HG02798 (cell line): ENCODE measurements around the gene TRMU.
"Not testable (repeated sequence)": the region's sequence is repeated elsewhere in the genome, so short reads cannot be mapped to it uniquely, and the experiment has no call there.

ENCODE experiments used
- ATAC-seq: cut with Tn5 transposase; IDR thresholded peaks from one replicate; pipeline ENCODE4 v1.9.1; 2021; ENCODE audit warnings: mild to moderate bottlenecking; ENCODE audit not compliant: unreplicated experiment, poor library complexity

The TRMU gene

GRCh38 chr22:46297151-46297812 is 38.2 kb upstream of the TRMU start:
- peak; percentile 7 for ATAC-seq

DNA sequence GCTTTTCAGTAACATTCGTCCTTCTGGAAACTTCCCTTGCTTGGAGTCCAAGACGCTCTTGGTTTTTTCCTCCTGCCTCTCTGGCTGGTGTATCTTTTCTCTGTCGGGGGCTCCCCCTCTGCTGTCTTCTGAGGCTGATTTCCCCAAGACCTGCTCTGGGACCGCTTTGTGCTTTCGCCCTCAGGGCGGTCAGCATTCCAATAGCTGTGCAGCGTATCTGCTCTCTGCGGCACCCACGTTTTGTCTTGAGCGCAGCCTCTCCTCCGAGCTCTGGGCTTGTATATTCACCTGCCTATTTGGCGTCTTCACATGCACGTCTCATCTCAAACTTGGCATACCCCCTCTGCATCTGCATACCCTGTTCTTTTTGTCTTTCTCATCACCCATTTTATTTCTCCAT is 36.4 kb upstream of the TRMU start:
- no peak for ATAC-seq

DNA sequence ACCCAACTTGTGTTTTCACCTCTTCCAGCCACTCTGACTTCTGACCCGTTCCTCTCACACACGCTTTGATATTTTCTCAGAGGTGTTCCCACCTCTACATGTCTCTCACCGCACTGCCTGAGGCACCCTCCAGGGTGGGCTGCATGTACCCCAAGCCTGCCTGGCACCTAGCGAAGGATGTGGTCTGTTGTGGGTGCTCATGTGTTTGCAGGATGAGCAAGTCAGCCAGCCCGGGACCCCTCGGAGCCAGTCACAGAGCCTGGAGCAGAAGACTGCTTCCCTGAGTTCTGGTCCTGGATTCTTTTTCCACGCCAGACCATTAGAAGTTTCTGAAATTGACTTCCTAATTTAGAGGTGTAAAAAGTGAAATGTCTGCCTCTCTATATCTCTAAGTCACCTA is 35.0 kb upstream of the TRMU start:
- no peak for ATAC-seq

- ATAC-seq = no peak
These were observed 32.1 kb upstream of the TRMU start for GRCh38 chr22:46303347-46303965.

- ATAC-seq = no peak
These were observed 27.1 kb upstream of the TRMU start for GRCh38 chr22:46308283-46308988.

GRCh38 chr22:46309526-46310085 is 25.9 kb upstream of the TRMU start:
- no peak for ATAC-seq

DNA sequence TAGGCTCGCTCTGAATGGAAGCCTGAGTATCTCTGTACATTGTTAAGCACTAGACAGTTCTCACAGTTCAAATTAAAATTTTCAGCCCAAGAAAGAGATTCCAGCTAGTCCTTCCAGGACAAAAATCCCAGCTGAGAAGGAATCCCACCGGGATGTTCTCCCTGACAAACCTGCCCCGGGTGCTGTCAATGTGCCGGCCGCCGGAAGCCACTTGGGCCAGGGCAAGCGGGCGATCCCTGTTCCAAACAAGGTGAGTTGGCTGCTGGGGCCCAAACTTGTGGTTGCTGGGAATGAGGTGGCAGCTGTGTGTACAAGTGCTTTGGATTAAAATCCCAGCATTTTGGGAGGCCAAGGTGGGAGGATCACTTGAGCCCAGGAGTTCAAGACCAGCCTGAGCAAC is 23.5 kb upstream of the TRMU start:
- no peak for ATAC-seq

GRCh38 chr22:46312848-46313247 is 22.7 kb upstream of the TRMU start:
- not testable (repeated sequence) for ATAC-seq

GRCh38 chr22:46315976-46316375 is 19.5 kb upstream of the TRMU start:
- ATAC-seq = no peak

DNA sequence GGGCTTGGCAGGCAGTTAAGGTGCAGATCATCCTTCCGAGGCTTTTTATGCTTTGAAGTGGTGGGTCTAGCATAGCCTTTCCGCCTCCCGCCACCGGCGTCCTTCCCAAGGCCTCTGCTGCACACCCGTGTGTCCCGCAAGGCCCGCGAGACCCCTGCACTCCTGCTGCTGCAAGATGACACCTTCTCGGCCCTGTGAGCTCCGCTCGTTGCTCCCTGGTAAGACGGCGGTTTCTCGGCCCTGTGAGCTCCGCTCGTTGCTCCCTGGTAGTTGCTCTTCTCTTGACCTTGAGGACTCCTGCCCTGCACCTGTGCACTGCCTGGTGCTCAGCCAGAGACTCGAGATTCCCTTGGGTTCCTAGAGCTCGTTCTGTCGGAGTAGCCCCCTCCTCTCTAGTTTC is 17.9 kb upstream of the TRMU start:
- ATAC-seq = no peak

- no peak for ATAC-seq
These were observed 16.9 kb upstream of the TRMU start for GRCh38 chr22:46318576-46318975.

DNA sequence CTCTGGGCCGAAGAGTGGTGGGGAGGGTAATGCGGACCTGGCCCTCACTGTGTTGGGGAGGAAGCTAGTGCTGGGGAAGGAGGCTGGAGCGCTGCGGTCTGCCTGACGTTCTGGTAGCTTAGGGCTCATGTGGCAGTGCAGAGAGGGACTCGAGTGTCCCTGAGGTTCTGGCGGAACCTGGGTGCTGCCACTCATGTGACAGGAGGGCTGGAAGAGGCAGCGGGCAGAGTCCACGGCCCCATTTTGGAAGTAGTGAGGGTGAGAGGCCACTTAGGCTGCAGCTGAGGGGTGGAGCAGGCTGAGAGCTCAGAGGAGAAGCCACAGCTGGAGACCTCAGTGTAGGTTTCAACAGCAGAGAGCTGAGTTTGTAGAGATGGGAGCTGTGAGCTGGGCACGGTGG is 16.2 kb upstream of the TRMU start:
- ATAC-seq = no peak

DNA sequence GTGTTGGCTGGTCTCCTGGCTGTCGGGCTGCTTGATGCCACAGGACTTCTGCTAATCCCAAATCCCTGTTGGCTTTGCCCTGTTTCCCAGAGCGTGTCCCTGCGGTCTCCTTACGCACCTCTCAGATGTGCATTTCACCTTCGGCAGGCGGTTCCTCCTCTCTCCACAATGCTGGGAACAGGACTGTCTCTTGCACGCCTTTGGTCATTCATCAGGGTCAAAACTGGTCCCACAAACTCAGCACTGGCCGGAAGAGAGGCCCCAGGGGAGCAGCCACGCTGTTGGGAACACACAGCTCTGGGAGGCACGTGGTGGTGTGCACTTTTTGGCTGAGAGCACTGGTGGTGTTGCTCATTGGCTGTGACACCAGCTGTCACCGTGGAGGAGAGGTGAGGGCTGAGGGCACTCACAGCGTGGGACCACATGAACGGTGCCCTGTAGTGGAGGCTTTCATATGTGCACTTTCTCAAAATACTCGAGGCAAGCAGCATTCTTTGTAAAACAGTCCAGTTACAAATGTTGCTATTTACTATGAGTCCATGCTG is 15.3 kb upstream of the TRMU start:
- ATAC-seq = no peak

- ATAC-seq = no peak
These were observed 14.7 kb upstream of the TRMU start for GRCh38 chr22:46320716-46321386.

DNA sequence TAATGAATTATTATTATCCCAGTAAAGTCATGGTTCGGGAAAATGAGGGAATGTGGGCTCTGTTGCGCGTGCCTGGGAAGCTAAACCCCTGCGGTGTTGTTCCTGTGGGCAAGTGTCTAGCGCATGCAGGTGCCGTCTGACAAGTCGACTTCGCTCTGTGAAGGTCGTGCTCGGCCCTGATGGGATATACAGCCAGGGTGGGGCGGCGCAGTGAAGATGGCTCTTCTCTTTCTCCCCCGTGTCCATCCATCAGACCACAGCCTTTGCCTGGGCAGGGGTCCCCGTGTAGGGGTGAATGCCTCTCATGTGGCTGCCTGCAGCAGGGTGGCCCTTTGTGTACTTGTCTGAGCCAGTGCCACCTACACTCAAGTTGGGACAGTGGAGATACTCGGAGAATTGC is 12.8 kb upstream of the TRMU start:
- no peak for ATAC-seq

GRCh38 chr22:46323162-46323561 is 12.4 kb upstream of the TRMU start:
- ATAC-seq = no peak

DNA sequence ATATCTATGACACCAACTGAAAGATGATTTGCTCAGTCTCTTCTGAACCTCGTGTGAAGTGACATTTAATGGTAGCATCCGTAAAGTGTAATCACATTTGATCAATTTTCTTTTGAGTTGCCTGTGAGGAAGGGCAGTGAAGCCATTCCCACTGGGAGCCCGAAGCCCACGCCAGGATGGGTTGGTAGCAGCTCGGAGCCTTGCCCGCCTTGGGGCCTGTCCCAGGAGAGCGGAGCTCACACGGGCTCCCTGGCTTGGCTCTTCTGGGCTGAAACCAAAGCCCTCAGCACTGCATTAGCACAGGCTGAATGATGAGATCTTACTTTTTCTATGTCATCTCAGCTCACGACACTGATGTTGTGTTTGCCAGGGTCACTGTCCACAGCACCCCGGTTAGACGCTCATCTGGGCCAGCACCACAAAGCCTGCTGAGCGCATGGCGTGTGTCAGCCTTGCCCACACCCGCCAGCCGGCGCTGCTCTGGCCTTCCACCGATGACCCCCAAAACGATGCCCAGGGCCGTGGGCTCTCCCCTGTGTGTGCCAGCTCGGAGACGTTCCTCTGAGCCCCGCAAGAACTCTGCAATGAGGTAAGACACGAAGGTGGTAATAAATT is 9.3 kb upstream of the TRMU start:
- ATAC-seq = no peak

- ATAC-seq = no peak
These were observed 7.6 kb upstream of the TRMU start for GRCh38 chr22:46327691-46328465.

GRCh38 chr22:46328797-46329196 is 6.7 kb upstream of the TRMU start:
- ATAC-seq = no peak
